HEK293 (cell line): ENCODE measurements around the gene TMEM208.

ENCODE experiments used
- AEBP2 ChIP-seq: fragments of 450-650 bp; formaldehyde crosslinking; IDR thresholded peaks from 2 replicates; pipeline ENCODE4 v1.5.1; 2016; ENCODE audit warnings: missing biosample characterization, missing genetic modification characterization, borderline replicate concordance
- FEZF1 ChIP-seq: fragments of 450-650 bp; formaldehyde crosslinking; IDR thresholded peaks from 2 replicates; pipeline ENCODE4 v1.5.1; 2016; ENCODE audit warnings: missing biosample characterization, missing genetic modification characterization
- IKZF3 ChIP-seq: fragments of 450-650 bp; IDR thresholded peaks from 2 replicates; pipeline ENCODE4 v1.5.0; 2018; ENCODE audit warnings: missing biosample characterization, mild to moderate bottlenecking, missing genetic modification characterization, moderate library complexity
- KLF16 ChIP-seq: fragments of 450-650 bp; formaldehyde crosslinking; IDR thresholded peaks from 2 replicates; pipeline ENCODE4 v1.5.1; 2017; ENCODE audit warnings: missing biosample characterization, missing genetic modification characterization
- KLF8 ChIP-seq: fragments of 450-650 bp; formaldehyde crosslinking; IDR thresholded peaks from 2 replicates; pipeline ENCODE4 v1.5.1; 2016; ENCODE audit warnings: missing biosample characterization, missing genetic modification characterization
- MEIS1 ChIP-seq: sonication (generic); formaldehyde crosslinking; IDR thresholded peaks from 2 replicates; pipeline ENCODE4 v1.8.1; 2022; ENCODE audit warnings: missing genetic modification reagents, mild to moderate bottlenecking, borderline replicate concordance
- MYNN ChIP-seq: fragments of 450-650 bp; formaldehyde crosslinking; IDR thresholded peaks from 2 replicates; pipeline ENCODE4 v1.5.1; 2016; ENCODE audit warnings: missing biosample characterization, missing genetic modification characterization, borderline replicate concordance
- OSR2 ChIP-seq: fragments of 450-650 bp; formaldehyde crosslinking; IDR thresholded peaks from 2 replicates; pipeline ENCODE4 v1.5.1; 2016; ENCODE audit warnings: missing biosample characterization, missing genetic modification characterization
- OVOL3 ChIP-seq: fragments of 450-650 bp; formaldehyde crosslinking; IDR thresholded peaks from 2 replicates; pipeline ENCODE4 v1.5.1; 2016; ENCODE audit warnings: missing biosample characterization, missing genetic modification characterization
- PRDM6 ChIP-seq: fragments of 450-650 bp; formaldehyde crosslinking; IDR thresholded peaks from 2 replicates; pipeline ENCODE4 v1.5.1; 2017; ENCODE audit warnings: missing biosample characterization, missing genetic modification characterization
- SP7 ChIP-seq: fragments of 450-650 bp; formaldehyde crosslinking; IDR thresholded peaks from 2 replicates; pipeline ENCODE4 v1.5.1; 2016; ENCODE audit warnings: missing biosample characterization, missing genetic modification characterization
- ZBTB17 ChIP-seq: fragments of 450-650 bp; formaldehyde crosslinking; IDR thresholded peaks from 2 replicates; pipeline ENCODE4 v1.5.1; 2016; ENCODE audit warnings: missing biosample characterization, missing genetic modification characterization
- ZBTB48 ChIP-seq: fragments of 450-650 bp; formaldehyde crosslinking; IDR thresholded peaks from 2 replicates; pipeline ENCODE4 v1.5.1; 2016; ENCODE audit warnings: missing biosample characterization, missing genetic modification characterization
- ZBTB7A ChIP-seq: fragments of 450-650 bp; formaldehyde crosslinking; IDR thresholded peaks from 2 replicates; pipeline ENCODE4 v1.5.1; 2016; ENCODE audit warnings: low read depth, missing biosample characterization, missing genetic modification characterization
- ZBTB8A ChIP-seq: fragments of 450-650 bp; formaldehyde crosslinking; IDR thresholded peaks from 2 replicates; pipeline ENCODE4 v1.5.1; 2016; ENCODE audit warnings: missing biosample characterization, missing genetic modification characterization
- ZNF114 ChIP-seq: fragments of 450-650 bp; formaldehyde crosslinking; IDR thresholded peaks from 2 replicates; pipeline ENCODE4 v1.5.0; 2017; ENCODE audit warnings: missing biosample characterization, missing genetic modification characterization
- ZNF146 ChIP-seq: fragments of 450-650 bp; formaldehyde crosslinking; IDR thresholded peaks from 2 replicates; pipeline ENCODE4 v1.5.1; 2016; ENCODE audit warnings: missing biosample characterization, missing genetic modification characterization
- ZNF2 ChIP-seq: fragments of 450-650 bp; formaldehyde crosslinking; IDR thresholded peaks from 2 replicates; pipeline ENCODE4 v1.5.1; 2016; ENCODE audit warnings: missing biosample characterization, missing genetic modification characterization
- ZNF223 ChIP-seq: fragments of 450-650 bp; formaldehyde crosslinking; IDR thresholded peaks from 2 replicates; pipeline ENCODE4 v1.5.1; 2016; ENCODE audit warnings: missing biosample characterization, missing genetic modification characterization
- ZNF24 ChIP-seq: fragments of 450-650 bp; formaldehyde crosslinking; IDR thresholded peaks from 2 replicates; pipeline ENCODE4 v1.5.1; 2016; ENCODE audit warnings: missing biosample characterization, missing genetic modification characterization
- ZNF266 ChIP-seq: fragments of 450-650 bp; formaldehyde crosslinking; IDR thresholded peaks from 2 replicates; pipeline ENCODE4 v1.5.1; 2016; ENCODE audit warnings: missing biosample characterization, missing genetic modification characterization, low read depth
- ZNF37A ChIP-seq: fragments of 450-650 bp; IDR thresholded peaks from 2 replicates; pipeline ENCODE4 v1.5.1; 2018; ENCODE audit warnings: missing biosample characterization, missing genetic modification characterization
- ZNF416 ChIP-seq: fragments of 450-650 bp; formaldehyde crosslinking; IDR thresholded peaks from 2 replicates; pipeline ENCODE4 v1.5.1; 2016; ENCODE audit warnings: missing biosample characterization, missing genetic modification characterization
- ZNF580 ChIP-seq: fragments of 450-650 bp; formaldehyde crosslinking; IDR thresholded peaks from 2 replicates; pipeline ENCODE4 v1.5.1; 2016; ENCODE audit warnings: missing biosample characterization, missing genetic modification characterization
- ZNF624 ChIP-seq: fragments of 450-650 bp; formaldehyde crosslinking; IDR thresholded peaks from 2 replicates; pipeline ENCODE4 v1.5.1; 2017; ENCODE audit warnings: missing biosample characterization, missing genetic modification characterization
- ZNF654 ChIP-seq: fragments of 450-650 bp; formaldehyde crosslinking; IDR thresholded peaks from 2 replicates; pipeline ENCODE4 v1.5.1; 2016; ENCODE audit warnings: low read depth, missing biosample characterization, missing genetic modification characterization
- ZNF701 ChIP-seq: fragments of 450-650 bp; formaldehyde crosslinking; IDR thresholded peaks from 2 replicates; pipeline ENCODE4 v1.5.1; 2016; ENCODE audit warnings: missing biosample characterization, missing genetic modification characterization
- ZNF747 ChIP-seq: fragments of 450-650 bp; formaldehyde crosslinking; IDR thresholded peaks from 2 replicates; pipeline ENCODE4 v1.5.1; 2016; ENCODE audit warnings: missing biosample characterization, missing genetic modification characterization
- ZNF777 ChIP-seq: fragments of 450-650 bp; formaldehyde crosslinking; IDR thresholded peaks from 2 replicates; pipeline ENCODE4 v1.5.1; 2017; ENCODE audit warnings: missing biosample characterization, missing genetic modification characterization, borderline replicate concordance
- ZNF785 ChIP-seq: fragments of 450-650 bp; formaldehyde crosslinking; IDR thresholded peaks from 2 replicates; pipeline ENCODE4 v1.5.1; 2016; ENCODE audit warnings: missing biosample characterization, missing genetic modification characterization
- ZNF837 ChIP-seq: fragments of 450-650 bp; formaldehyde crosslinking; IDR thresholded peaks from 2 replicates; pipeline ENCODE4 v1.5.1; 2016; ENCODE audit warnings: missing biosample characterization, missing genetic modification characterization
- TF ChIP-seq, protein P1 (sequence below): fragments of 450-650 bp; formaldehyde crosslinking; IDR thresholded peaks from 2 replicates; pipeline ENCODE4 v1.5.1; 2016; ENCODE audit warnings: missing biosample characterization, missing genetic modification characterization
- TF ChIP-seq, protein P2 (sequence below): fragments of 450-650 bp; formaldehyde crosslinking; IDR thresholded peaks from 2 replicates; pipeline ENCODE4 v1.5.1; 2016; ENCODE audit warnings: missing biosample characterization, missing genetic modification characterization
- TF ChIP-seq, protein P3 (sequence below): fragments of 450-650 bp; formaldehyde crosslinking; IDR thresholded peaks from 2 replicates; pipeline ENCODE4 v1.5.1; 2016; ENCODE audit warnings: missing biosample characterization, missing genetic modification characterization

TMEM208 gene

GRCh38 chr16:67226804-67227566 is at the start of gene TMEM208 (continued):
- TF ChIP-seq, protein P1, sequence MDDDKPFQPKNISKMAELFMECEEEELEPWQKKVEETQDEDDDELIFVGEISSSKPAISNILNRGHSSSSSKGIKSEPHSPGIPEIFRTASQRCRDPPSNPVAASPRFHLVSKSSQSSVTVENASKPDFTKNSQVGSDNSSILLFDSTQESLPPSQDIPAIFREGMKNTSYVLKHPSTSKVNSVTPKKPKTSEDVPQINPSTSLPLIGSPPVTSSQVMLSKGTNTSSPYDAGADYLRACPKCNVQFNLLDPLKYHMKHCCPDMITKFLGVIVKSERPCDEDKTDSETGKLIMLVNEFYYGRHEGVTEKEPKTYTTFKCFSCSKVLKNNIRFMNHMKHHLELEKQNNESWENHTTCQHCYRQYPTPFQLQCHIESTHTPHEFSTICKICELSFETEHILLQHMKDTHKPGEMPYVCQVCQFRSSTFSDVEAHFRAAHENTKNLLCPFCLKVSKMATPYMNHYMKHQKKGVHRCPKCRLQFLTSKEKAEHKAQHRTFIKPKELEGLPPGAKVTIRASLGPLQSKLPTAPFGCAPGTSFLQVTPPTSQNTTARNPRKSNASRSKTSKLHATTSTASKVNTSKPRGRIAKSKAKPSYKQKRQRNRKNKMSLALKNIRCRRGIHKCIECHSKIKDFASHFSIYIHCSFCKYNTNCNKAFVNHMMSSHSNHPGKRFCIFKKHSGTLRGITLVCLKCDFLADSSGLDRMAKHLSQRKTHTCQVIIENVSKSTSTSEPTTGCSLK (tag by site-specific recombination), result no peak
- TF ChIP-seq AEBP2 (tag by site-specific recombination) (no peak), ZNF701 (tag by site-specific recombination) (no peak), ZNF416 (tag by site-specific recombination) (no peak), ZNF2 (tag by site-specific recombination) (peak; percentile 28; the same call in 1 of the 2 replicates), ZNF266 (tag by site-specific recombination) (no peak), ZNF777 (tag by site-specific recombination) (no peak), ZNF654 (no peak), ZNF146 (no peak), ZNF24 (tag by site-specific recombination) (no peak), MYNN (tag by site-specific recombination) (no peak), SP7 (tag by site-specific recombination) (peak; percentile 72), ZNF37A (no peak), IKZF3 (tag by site-specific recombination) (no peak), FEZF1 (tag by site-specific recombination) (no peak), ZNF785 (no peak), ZNF747 (tag by site-specific recombination) (no peak), OVOL3 (tag by site-specific recombination) (no peak), ZBTB48 (tag by site-specific recombination) (no peak), PRDM6 (tag by site-specific recombination) (no peak), ZBTB8A (tag by site-specific recombination) (no peak), ZNF837 (tag by site-specific recombination) (no peak), ZNF114 (tag by site-specific recombination) (no peak), ZNF223 (no peak), ZNF580 (0 out of 2 replicates have a peak, but pooled peaks have one; percentile 66), OSR2 (no peak), ZBTB7A (no peak), KLF16 (peak; percentile 94), MEIS1 (CRISPR knock-in tag) (no peak), KLF8 (peak; percentile 83), ZNF624 (tag by site-specific recombination) (no peak), ZBTB17 (peak; percentile 97)
- TF ChIP-seq, protein P2, sequence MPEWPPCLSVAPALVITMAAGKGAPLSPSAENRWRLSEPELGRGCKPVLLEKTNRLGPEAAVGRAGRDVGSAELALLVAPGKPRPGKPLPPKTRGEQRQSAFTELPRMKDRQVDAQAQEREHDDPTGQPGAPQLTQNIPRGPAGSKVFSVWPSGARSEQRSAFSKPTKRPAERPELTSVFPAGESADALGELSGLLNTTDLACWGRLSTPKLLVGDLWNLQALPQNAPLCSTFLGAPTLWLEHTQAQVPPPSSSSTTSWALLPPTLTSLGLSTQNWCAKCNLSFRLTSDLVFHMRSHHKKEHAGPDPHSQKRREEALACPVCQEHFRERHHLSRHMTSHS (tag by site-specific recombination), result no peak
- TF ChIP-seq, protein P3, sequence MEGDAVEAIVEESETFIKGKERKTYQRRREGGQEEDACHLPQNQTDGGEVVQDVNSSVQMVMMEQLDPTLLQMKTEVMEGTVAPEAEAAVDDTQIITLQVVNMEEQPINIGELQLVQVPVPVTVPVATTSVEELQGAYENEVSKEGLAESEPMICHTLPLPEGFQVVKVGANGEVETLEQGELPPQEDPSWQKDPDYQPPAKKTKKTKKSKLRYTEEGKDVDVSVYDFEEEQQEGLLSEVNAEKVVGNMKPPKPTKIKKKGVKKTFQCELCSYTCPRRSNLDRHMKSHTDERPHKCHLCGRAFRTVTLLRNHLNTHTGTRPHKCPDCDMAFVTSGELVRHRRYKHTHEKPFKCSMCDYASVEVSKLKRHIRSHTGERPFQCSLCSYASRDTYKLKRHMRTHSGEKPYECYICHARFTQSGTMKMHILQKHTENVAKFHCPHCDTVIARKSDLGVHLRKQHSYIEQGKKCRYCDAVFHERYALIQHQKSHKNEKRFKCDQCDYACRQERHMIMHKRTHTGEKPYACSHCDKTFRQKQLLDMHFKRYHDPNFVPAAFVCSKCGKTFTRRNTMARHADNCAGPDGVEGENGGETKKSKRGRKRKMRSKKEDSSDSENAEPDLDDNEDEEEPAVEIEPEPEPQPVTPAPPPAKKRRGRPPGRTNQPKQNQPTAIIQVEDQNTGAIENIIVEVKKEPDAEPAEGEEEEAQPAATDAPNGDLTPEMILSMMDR (tag by site-specific recombination), result peak; percentile 83
